Astrocyte of the cerebellum (primary cell): ENCODE data around the gene PPARD.

Source experiments
- DNase-seq: peaks from one replicate; pipeline ENCODE4 v3.0.0-alpha.2; 2011; ENCODE audit warnings: low read depth
- H3K4me3 ChIP-seq: 2 replicates; pipeline ENCODE4 v1.5.1; 2011; ENCODE audit warnings: mild to moderate bottlenecking, low read depth, low read length, moderate library complexity
- in situ Hi-C: cut with HindIII; loops from 2 replicates; pipeline ENCODE4 v1.10.0; 2017; ENCODE audit warnings: low sequenced_read_pairs
- TF ChIP-seq, protein P1 (sequence below): IDR thresholded peaks from 2 replicates; pipeline ENCODE4 v1.5.1; 2012; ENCODE audit warnings: low read length, low read depth, moderate library complexity, mild to moderate bottlenecking; ENCODE audit errors: missing control alignments

Gene PPARD

DNA sequence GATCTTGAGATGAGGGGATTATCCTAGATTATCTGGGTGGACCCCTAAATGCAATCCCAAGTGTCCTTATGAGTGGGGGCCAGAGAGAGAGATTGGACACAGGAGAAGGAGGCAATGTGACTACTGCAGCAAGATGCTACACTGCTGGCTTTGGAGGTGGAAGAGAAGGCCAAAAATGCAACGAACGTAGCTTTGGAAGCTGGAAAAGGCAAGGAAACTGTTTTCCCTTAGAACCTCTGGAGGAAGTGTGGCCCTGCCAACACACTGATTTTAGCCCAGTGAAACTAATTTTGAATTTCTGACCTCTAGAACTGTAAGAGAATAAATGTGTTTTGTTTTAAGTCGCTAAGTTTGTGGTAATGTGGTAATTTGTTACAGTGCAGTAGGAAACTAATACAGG, 15.7 kb downstream of the PPARD start:
- in situ Hi-C loops: no loop called here
- TF ChIP-seq, protein P1, sequence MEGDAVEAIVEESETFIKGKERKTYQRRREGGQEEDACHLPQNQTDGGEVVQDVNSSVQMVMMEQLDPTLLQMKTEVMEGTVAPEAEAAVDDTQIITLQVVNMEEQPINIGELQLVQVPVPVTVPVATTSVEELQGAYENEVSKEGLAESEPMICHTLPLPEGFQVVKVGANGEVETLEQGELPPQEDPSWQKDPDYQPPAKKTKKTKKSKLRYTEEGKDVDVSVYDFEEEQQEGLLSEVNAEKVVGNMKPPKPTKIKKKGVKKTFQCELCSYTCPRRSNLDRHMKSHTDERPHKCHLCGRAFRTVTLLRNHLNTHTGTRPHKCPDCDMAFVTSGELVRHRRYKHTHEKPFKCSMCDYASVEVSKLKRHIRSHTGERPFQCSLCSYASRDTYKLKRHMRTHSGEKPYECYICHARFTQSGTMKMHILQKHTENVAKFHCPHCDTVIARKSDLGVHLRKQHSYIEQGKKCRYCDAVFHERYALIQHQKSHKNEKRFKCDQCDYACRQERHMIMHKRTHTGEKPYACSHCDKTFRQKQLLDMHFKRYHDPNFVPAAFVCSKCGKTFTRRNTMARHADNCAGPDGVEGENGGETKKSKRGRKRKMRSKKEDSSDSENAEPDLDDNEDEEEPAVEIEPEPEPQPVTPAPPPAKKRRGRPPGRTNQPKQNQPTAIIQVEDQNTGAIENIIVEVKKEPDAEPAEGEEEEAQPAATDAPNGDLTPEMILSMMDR: no peak
- DNase-seq: no peak
- H3K4me3 ChIP-seq: no peak overlapping the region

DNA sequence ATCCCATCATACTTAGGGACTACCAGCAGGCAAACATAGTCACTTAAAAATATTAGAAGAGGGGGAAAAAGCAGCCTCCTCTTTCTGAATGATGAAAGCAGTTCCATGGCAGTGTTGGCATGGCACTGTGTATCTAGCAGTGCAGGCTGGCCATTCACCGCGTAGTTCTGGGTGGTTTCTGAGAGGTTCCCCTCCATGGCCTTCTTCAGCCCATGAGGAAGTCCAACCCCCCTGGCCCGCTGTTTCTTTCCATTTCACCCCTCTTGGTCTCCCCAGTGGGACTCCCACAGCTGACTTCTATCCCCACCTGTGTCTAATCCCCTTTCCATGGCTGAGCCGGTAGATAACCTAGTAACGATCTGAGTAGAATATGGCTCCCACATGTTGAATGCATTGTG, 17.0 kb downstream of the PPARD start:
- TF ChIP-seq, protein P1: no peak
- in situ Hi-C loops: no loop called here
- no peak for DNase-seq
- no peak overlapping the region for H3K4me3 ChIP-seq

GRCh38 chr6:35359744-35360348, 17.5 kb downstream of the PPARD start:
- no peak overlapping the region for H3K4me3 ChIP-seq
- DNase-seq: peak; percentile 100
- in situ Hi-C loops: no loop called here
- TF ChIP-seq, protein P1: no peak

- H3K4me3 ChIP-seq: no peak overlapping the region
- DNase-seq: peak; percentile 65
- in situ Hi-C loops: no loop called here
- TF ChIP-seq, protein P1: no peak
These were observed 18.2 kb downstream of the PPARD start for GRCh38 chr6:35360349-35361138.

GRCh38 chr6:35362200-35362599, 19.8 kb downstream of the PPARD start:
- in situ Hi-C loops: no loop called here
- DNase-seq: no peak
- no peak overlapping the region for H3K4me3 ChIP-seq
- TF ChIP-seq, protein P1: no peak

DNA sequence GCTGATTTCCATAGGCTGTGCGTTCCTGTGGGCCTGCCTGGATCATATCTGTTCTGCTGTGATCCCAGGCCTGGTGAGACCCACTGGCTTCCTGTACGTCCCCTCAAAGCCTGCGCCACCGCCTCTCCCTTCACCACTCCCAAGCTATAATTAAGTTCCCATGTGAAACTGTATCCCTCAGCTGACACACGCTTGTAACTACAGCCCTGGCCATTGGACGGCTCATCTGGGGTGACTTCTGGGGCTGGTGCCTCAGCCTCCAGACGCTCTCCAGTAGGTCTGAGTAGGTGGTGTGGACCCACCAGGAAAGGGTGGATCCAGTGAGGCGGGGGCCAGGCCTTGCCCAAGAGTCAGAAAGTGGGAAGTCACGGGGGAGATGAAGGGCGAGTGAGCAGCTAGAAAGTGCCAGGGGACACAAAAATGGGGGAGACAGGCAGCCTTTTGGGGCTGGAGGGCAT, 21.0 kb downstream of the PPARD start:
- TF ChIP-seq, protein P1: no peak
- DNase-seq: no peak
- in situ Hi-C loops: no loop called here
- no peak overlapping the region for H3K4me3 ChIP-seq
